ENCODE data around the gene ATXN10. TPM values are rescaled to one million over a fixed set of nuclear protein-coding genes. Genes with fewer than 3 reads are reported as not detected.
"Not testable (repeated sequence)": the region's sequence is repeated elsewhere in the genome, so short reads cannot be mapped to it uniquely, and the experiment has no call there.

ATXN10 gene, protein sequence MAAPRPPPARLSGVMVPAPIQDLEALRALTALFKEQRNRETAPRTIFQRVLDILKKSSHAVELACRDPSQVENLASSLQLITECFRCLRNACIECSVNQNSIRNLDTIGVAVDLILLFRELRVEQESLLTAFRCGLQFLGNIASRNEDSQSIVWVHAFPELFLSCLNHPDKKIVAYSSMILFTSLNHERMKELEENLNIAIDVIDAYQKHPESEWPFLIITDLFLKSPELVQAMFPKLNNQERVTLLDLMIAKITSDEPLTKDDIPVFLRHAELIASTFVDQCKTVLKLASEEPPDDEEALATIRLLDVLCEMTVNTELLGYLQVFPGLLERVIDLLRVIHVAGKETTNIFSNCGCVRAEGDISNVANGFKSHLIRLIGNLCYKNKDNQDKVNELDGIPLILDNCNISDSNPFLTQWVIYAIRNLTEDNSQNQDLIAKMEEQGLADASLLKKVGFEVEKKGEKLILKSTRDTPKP
- total RNA-seq: 100 to 1,000 TPM; 114 to 121 TPM

- CTCF ChIA-PET: interaction anchor here (1.3 kb wide), 1 partner anchor 192 kb away, joined by 4 read pairs; no protein-coding TSS in a partner anchor
Observed at GRCh38 chr22:45671783-45672563, at the start of gene ATXN10. TSS of gene ATXN10 (plus strand) at chr22:45671834. CDS start at chr22:45672064, 230 bp downstream.

GRCh38 chr22:45621836-45622600 is 49.6 kb upstream of the ATXN10 start:
- intact Hi-C loops (cut with micrococcal nuclease): no loop called here
- peaks cover 5% of the 10 kb centered on the region for H3K4me1 Mint-ChIP-seq (ENCODE audit: low read depth)
- H3K27ac Mint-ChIP-seq: no peak overlapping the region
- POLR2A ChIA-PET: no interaction called here
- no peak for ATAC-seq
- TF ChIP-seq, protein P1, sequence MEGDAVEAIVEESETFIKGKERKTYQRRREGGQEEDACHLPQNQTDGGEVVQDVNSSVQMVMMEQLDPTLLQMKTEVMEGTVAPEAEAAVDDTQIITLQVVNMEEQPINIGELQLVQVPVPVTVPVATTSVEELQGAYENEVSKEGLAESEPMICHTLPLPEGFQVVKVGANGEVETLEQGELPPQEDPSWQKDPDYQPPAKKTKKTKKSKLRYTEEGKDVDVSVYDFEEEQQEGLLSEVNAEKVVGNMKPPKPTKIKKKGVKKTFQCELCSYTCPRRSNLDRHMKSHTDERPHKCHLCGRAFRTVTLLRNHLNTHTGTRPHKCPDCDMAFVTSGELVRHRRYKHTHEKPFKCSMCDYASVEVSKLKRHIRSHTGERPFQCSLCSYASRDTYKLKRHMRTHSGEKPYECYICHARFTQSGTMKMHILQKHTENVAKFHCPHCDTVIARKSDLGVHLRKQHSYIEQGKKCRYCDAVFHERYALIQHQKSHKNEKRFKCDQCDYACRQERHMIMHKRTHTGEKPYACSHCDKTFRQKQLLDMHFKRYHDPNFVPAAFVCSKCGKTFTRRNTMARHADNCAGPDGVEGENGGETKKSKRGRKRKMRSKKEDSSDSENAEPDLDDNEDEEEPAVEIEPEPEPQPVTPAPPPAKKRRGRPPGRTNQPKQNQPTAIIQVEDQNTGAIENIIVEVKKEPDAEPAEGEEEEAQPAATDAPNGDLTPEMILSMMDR (IDR thresholded peaks at IDR 0.05): no peak
- no peaks in the 10 kb centered on the region for H3K36me3 Mint-ChIP-seq (ENCODE audit: low read depth)
- no peaks in the 10 kb centered on the region for H3K9me3 Mint-ChIP-seq
- no peaks in the 10 kb centered on the region for H3K27me3 Mint-ChIP-seq
- CTCF ChIA-PET: interaction anchor here (0.8 kb wide), 1 partner anchor 44 kb away, joined by 4 read pairs; no protein-coding TSS in a partner anchor
- no peak overlapping the region for H3K4me3 Mint-ChIP-seq
- no peak for DNase-seq

More at GRCh38 chr22:45671783-45672563, at the start of gene ATXN10:
- peak within 1 kb of the TSS; percentile 94 for H3K4me3 Mint-ChIP-seq
- DNase-seq (peak; percentile 69), ATAC-seq (peak; percentile 80)
- peaks cover 34% of the 10 kb centered on the region for H3K4me1 Mint-ChIP-seq (ENCODE audit: low read depth)
- peaks cover 26% of the 10 kb centered on the region for H3K36me3 Mint-ChIP-seq (ENCODE audit: low read depth)
- no peaks in the 10 kb centered on the region for H3K9me3 Mint-ChIP-seq
- peak within 1 kb of the TSS; percentile 89 for H3K27ac Mint-ChIP-seq
- intact Hi-C loops (cut with micrococcal nuclease): no loop called here
- TF ChIP-seq, protein P1 (IDR thresholded peaks at IDR 0.05): no peak
- POLR2A ChIA-PET: interaction anchor here (0.9 kb wide), 1 partner anchor 20 kb away, joined by 3 read pairs; no protein-coding TSS in a partner anchor
- H3K27me3 Mint-ChIP-seq: no peaks in the 10 kb centered on the region

GRCh38 chr22:45623464-45624145 is 48.0 kb upstream of the ATXN10 start:
- ATAC-seq; intact Hi-C loops (cut with micrococcal nuclease); H3K27me3 Mint-ChIP-seq; H3K4me3 Mint-ChIP-seq; H3K27ac Mint-ChIP-seq; POLR2A ChIA-PET; H3K4me1 Mint-ChIP-seq (ENCODE audit: low read depth); H3K9me3 Mint-ChIP-seq; H3K36me3 Mint-ChIP-seq (ENCODE audit: low read depth); DNase-seq: not testable (repeated sequence)
- CTCF ChIA-PET: interaction anchor here (0.6 to 1.0 kb wide), 2 partner anchors 45 to 241 kb away, joined by 3 to 5 read pairs; no protein-coding TSS in a partner anchor

- CTCF ChIA-PET: interaction anchor here (1.0 kb wide), 1 partner anchor 25 kb away, joined by 3 read pairs; no protein-coding TSS in a partner anchor
- H3K4me3 Mint-ChIP-seq: no peak overlapping the region
- no peak overlapping the region for H3K27ac Mint-ChIP-seq
- H3K36me3 Mint-ChIP-seq (ENCODE audit: low read depth): no peaks in the 10 kb centered on the region
- H3K9me3 Mint-ChIP-seq: no peaks in the 10 kb centered on the region
- H3K4me1 Mint-ChIP-seq (ENCODE audit: low read depth): no peaks in the 10 kb centered on the region
- DNase-seq (no peak), ATAC-seq (no peak)
- H3K27me3 Mint-ChIP-seq: peaks cover 7% of the 10 kb centered on the region
- TF ChIP-seq, protein P1 (IDR thresholded peaks at IDR 0.05): no peak
- POLR2A ChIA-PET: no interaction called here
- intact Hi-C loops (cut with micrococcal nuclease): no loop called here
Observed at GRCh38 chr22:45626198-45626651, 45.4 kb upstream of the ATXN10 start.

All from activated CD8-positive, alpha-beta T cell treated with anti-CD3 and anti-CD28 coated beads for 36 hours (primary cell).